ENCODE data around the gene HOXC11.

HOXC11 gene

DNA sequence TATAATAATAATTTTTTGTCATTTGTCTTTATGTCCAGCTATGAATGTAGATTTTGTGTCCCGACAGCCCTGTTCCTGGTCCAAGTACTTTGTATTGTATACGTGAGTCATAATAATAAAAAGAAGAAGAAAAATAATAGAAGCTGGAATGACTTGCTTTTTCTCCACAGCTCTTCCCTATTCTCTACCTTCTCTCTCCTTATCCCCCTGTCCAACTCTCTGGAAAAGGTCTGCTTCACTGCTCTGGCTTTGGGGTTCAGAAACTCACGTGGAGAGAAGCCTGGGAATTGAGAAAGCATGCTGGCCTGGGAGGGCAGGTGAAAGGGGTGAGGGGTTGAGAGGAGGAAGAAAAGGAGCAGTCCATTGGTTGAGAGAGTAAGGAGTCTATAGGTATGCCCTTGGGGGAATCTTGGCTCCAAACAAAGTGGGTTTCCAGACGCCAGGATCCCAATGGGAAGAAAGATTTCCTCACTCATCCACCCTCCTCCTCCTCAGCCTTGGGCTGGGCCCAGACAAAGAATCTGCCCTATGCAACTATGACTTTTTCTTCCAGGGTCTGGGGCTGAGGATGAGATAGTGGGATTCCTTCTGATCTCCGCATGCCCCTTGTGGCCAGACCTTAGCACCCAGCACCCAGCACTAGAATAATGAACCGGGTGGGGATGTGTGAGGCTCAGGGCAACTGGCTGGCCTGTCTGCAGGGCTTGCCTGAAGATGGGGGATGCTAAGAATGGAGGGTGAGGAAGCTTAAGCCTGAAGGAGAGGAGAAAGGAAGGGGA is 39.9 kb downstream of the HOXC11 start:
- no peak for DNase-seq

DNA sequence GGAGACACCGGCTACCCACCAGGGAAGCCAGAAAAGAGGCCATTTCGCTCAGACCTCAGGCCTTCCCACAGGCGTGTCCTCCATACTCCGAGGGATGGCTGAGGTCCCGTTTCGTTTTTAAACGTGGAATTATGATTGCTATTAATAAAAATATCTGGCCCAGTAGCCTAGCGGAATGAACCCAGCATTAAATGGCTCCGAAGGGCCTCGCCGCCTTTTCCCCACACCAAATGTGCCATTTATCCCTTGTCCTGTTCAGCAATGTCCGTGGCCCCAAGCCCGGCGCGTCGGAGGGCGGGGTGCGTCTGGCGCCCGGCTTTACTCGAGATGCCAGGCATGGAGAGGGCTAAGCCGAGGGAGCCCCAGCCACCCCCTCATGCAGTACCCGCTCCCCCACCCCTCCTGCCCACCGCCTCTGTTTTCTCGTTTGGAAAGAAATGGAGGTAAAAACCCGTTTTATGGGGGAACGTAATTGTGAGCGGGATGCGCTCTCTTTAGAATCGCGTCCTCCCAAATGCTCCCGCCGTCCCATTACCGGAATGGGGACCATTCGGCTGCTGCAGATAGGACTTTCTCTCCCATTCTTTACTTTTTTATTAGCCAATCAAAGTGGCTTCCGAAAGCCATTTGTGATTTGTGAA is 41.6 kb downstream of the HOXC11 start:
- DNase-seq: no peak

DNA sequence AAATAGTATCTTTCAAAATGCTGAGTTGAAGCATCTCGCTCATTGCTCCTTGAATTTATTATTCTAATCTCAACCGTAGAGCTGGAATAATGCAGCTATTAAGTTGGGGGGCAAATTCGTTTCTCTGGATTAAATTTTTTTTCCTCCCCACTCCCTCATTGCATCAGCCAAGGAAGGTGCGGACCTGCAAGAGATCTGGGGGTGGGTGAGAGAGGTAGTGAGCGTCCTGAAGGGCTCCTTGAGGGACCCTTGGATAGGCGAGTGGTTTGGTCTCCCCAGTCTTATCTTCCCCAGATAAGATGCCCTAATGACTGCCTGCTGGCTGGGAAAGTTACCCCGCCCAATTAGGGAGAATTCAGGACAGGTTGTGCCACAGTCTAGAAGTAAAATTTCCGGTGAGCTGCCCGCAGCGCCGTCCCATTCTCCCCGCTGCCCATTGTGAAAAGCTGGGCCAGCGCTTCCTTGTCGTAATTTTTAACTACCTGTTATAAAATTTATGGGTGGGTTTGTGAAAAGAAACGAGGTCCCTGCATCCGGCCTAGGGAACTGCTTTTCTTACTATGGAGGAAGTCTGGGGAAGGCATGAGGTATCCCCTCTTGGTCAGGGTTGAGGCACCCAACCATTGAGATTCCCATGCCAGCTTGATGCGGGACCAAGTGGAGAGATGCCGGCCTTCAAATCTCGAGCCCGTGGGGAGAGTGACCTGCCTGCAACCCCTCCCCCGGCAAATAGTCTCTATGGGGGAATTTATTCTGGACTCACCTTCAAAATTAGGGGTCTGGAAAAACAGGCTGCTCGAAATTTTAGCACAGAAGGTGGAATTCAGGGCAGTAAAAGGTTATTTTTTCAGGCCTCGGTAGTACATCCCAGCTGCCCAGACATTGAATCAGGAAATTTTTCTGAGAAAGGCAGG is 42.3 kb downstream of the HOXC11 start:
- DNase-seq: no peak

DNA sequence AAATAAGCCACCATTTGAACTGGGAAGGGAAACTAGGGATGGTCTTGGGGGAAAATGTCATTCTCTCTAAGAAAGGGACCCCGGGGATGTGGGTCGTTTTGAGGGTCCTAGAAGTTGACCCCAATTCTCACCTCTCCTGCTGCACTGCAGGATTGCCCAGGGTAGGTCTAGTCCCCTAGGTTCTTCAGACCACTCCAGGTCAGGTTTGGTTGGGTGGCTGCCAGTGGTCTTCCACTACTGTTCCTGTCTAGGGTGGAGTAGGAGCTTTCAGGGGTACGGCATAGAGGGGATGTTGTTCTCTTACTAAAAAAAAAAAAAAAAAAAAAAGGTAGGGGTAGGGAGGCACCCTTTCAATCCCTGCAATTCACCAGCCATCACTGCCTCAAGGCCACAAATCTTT is 43.1 kb downstream of the HOXC11 start:
- DNase-seq: no peak

DNA sequence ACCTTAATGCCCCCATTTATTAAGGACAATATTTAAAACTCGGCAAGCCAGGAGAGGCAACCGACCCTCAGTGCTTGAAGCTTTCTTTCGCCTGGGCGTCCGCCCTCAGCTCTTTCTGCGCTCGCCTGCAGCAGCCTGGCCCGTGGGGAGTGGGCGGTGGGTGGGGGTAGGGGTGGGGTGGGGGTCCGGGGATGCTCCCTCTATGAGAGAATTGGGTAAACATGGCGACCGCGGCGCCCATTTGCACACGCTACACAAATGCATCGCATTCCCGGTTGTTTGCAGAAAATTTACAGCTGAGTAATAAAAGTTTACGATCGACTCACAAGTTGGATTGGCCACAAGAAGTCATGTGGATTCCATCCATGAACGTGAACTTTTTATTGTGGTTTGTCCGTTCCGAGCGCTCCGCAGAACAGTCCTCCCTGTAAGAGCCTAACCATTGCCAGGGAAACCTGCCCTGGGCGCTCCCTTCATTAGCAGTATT is 43.6 kb downstream of the HOXC11 start:
- DNase-seq: no peak

DNA sequence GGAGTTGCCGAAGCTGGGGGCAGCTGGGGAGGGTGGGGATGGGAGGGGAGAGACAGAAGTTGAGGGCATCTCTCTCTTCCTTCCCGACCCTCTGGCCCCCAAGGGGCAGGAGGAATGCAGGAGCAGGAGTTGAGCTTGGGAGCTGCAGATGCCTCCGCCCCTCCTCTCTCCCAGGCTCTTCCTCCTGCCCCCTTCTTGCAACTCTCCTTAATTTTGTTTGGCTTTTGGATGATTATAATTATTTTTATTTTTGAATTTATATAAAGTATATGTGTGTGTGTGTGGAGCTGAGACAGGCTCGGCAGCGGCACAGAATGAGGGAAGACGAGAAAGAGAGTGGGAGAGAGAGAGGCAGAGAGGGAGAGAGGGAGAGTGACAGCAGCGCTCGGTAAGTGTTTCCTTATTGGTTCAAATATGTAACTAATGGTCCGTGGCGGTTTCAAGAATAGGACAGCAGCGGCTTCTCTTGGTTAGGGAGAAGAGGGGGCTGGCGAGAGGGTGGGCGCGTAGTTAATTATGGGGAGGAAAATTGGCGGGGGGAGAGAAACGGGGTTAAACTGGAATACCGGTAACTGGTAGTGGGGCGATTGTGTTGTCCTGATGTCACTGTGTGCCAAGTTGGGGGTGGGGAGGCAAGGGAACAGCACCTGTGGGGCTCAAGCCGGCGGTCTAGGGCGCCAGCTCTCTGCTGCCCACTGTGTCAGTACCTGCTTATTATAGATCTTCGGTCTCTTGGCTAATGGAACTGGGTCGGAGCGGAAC is 44.3 kb downstream of the HOXC11 start:
- DNase-seq: peak in 1 of 2 experiments; percentile 18

DNA sequence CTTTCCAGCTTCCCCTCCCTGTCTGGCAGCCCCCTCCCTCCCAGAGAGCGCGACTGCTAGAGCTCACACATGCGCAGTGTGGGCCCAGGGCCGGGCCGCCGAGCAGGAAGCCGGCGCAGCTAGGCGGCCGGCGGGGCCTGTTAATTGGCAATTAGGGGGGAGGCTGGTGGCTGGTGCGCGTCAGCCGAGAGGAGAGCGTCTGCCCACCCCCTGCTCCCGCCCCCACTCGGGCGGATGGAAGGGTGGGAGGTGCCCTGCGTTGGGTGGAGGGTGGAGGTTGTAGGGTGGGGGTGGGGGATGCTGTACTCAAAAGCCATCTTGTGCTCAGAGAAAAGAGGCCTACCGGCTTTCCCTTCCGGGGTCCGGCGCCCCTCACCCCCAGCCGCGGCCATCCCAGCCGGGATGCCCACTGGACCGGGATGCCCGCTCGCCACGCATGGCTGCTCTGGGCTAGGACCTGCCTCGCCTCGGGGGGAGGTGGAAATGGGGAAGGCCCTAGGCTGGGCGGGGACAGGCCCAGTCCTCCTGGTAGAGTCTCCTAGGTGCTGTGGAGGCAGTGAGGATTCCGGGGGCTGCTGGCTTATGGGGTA is 45.0 kb downstream of the HOXC11 start:
- DNase-seq: peak; percentile 78 to 80

DNA sequence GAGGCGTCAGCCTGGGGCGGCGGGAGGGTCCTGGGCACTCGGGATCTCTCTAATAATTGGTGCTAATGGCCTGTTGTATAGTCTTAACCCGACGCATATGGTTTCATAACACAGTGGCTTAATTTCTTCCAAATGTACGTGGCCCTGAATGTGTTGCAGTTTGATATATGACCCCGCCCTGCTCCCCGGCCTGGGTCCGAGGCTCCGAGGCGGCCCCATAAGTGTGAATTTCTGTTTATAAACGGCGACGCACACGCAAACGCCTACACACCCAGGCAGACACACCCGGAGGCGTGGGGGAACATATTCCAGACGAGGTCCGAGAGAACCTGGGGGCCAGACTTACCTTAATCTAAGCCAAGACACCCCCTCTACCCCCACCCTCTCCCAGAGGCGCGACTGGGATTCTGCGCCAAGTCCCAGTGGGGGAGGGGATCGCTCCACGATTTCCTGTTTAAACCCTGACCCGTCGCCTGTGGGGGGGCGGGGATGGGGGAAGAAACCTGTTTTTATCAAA is 45.6 kb downstream of the HOXC11 start:
- DNase-seq: peak in 1 of 2 experiments; percentile 20

DNA sequence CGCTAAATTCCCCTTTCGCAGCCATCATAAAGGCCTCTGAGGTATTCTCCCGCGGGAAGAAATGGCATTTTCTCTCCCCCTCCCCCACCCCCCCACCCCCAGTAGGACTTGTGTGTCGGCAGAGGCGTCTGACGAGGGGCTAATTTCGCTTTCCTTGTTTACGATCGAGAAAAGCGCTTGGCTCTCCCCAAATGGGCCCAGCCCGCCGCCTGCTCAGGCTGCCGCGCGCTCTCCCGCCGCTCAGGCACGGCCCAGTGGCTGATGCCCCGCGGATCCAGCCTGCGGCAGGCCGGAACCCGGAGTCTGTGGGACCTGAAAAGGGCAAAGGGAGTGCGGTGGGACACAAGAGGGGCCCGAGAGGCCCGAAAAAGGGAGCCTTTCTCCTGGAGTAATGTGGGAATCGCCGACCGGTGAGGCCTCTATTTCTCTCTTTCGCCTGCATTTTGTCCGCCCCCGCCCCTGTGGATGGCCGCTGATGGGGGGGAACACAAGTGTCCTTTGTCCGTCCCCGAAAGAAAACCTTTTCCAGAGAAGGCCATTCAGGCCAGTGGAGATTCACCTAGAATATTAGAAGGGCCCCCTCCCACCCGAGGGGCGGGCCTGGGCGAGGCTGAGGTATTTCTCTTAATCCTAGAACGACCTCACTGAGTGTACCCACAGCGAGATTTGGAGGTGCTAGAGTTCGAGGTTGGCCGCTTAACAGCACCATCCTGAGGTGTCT is 46.3 kb downstream of the HOXC11 start:
- no peak for DNase-seq

DNA sequence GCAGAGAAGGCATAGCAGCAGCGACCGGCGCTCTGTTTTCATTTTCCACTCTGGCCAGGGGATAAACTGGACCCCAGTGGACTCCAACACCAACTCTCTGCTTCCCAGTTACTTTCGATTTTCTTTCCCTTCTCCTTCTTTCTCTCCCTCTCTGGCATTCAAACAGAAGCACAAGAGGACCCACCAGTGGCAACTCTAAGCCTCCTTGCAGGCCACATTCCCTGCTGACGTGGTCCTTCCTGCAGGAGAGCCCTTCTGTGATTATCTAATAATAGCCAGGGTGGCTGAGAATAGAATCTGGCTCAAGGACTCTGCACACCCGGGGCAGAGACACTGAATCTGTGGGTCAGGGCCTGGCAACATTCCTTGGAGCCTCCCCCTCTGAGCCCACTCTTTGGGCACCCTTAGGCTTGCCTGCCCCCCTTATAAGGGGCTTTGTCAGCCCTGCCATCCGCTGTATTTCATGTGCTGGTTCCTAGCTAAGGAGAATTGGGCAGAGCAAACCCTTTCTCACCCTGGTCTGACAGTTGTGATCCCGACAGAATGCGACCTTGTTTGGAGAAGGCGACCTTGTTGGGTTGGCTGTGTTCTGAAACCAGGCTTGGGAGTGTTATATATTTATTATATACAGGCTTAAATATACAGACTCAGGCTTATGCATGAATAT is 47.1 kb downstream of the HOXC11 start:
- DNase-seq: no peak

DNA sequence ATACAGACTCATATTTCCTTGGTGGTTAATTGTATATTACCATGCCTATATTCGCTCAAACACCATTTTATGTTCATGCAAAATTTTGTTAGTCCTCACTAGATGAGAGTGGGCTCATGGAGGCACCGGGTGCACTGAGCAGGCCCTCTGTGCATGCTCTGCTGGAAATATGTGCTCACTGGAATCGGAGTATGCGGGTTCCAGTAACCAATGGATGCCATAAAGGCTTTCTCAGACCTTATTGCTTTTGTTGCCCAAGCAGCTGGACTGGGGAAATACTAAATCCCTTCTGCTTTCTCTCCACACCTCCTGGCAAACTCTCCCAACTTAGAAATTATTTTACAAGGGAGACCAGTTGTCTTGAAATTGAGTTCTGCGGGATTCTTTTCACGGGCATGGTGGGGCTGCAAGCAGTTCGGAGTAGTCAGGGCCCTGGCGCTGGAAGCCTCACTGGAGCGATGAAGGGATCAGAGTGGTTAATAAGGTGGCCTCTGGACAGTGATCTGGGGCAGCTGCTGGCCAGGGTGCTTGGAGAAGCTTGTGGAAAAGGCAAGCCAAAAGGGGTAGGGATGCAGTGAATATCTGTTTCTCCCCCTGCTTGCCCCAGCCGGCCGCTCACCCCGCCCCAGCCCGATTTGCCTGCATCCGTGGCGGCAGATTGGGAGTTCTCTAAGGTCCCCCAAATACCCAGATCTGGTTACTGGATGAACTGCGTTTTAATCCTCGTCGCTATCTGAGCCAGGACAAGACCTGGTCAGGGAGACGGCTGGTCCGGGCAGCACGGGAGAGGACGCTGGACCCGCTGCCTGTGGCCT is 47.9 kb downstream of the HOXC11 start:
- DNase-seq: no peak

DNA sequence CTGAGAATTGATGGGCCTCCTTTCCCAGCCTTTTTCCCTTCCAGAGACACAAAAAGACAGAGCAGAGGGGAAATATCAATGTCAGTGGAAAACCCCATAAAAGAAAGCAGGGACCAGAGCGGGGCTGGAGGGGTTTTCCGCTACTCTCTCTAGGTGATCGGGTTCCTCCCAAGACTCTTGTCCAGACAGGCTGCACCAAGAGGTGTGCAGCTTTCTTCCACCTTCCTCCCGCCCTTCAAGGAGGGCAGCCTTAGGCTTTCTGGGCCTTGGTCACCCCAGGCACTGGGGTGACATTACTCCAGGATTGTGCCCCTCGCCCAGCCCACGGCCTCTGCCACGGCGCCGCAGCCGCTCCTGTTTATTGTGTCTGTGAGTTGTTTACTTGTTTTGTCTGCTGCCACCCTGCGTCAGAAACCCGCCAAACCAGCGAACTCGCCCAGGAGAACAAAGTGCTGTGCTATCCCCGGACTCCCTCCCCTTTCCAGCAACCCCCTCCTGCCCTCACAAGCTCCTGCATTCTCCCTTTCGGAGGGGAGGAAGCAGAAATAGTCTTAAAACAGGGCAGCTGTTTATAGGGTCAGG is 48.6 kb downstream of the HOXC11 start:
- DNase-seq: no peak

DNA sequence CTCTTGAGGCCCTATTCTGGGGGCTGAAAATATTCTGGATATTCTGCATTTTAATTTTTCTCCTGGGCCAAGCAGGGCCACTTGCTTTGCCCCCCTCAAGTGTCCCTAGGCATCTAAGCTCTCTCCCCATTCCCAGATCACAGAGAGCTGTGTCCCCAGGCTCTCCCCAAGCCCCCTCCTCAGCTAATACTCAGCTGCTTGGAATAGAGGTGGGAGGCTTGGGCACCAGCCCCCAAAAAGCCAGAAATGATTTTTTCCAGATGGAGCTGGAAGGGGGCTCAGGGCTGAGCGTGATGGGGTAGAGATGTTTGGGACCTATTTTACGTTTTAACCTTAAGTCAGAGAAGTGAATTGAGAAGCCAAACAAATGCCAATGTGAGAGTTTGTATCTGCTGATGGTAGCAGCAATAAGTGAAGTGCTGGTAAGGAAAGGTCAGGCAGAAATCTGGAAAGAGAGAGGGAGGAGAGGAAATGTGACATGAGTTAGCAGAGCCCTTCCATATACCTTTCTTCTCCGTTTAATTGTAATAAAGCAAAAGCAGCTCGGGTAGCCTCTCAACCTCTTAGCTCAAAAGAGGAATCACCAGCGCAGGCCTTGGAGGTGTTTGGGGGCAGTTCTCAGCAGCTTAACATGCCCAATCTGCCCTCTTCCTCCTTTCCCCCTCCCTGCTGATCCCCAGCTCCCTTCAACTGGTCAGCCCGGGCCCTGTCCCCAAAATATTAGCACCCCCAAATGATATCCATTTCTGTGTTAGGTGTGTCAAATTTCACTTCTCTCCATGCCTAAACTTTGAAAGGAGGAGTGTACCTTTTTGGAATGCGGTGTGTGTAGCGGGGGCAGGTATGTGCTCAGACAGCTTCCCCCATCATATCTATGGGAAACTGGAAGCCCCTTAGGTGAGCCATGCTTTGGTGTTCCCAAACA is 50.3 kb downstream of the HOXC11 start:
- DNase-seq: no peak

DNA sequence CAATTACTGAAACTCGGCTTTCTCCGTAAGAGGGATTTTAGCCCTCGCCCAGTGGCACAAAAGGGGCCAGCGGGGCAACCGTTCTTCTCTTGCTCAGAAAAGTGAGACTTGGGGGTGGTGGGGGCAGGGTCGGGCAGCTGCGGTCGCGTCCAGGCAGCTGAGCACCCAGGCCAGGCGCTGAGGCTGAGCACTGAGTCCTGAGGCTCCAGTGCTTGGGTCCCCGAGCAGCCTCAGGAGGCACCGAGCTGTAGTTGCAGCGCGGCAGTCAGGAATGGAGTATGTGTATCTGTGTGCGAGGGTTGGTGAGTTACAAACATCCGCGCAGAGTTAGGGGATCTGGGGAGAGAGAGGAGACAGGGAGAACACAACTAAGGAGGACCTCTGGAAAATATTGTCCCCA is 51.2 kb downstream of the HOXC11 start:
- DNase-seq: no peak

DNA sequence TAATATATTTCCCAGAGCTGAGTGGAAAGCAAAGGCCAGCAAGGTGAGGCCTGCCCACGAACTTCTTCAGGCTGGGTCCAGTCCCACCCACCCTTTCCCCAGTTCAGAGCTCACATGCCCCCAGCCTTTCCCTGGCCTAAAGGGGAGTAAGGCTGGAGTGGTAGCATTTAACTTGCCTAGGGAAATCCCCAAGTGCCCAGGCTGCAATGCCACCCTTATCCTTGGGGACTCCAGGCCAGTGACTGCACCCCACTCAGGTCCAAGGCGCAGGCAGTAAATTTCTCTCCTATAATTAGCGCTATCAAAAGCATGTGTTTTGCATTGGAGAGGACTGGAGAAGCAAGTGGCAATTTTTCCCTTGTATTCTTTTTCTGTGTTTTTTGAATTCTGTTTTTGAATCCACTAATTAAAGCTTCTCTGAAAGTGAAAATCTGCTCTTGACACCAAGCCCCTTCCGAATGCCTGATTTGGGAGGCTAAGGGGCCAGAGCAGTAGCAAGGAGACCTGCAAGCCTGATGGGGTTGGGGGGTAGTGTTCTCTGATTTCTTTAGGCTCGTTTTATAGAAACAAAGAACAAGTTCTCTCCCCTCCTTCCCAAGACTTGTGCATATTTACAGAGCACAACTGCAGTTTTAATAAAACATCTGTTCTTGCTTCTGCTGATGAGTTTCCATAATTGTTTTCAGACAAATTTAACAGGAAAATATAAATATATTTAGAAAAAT is 51.8 kb downstream of the HOXC11 start:
- no peak for DNase-seq

DNA sequence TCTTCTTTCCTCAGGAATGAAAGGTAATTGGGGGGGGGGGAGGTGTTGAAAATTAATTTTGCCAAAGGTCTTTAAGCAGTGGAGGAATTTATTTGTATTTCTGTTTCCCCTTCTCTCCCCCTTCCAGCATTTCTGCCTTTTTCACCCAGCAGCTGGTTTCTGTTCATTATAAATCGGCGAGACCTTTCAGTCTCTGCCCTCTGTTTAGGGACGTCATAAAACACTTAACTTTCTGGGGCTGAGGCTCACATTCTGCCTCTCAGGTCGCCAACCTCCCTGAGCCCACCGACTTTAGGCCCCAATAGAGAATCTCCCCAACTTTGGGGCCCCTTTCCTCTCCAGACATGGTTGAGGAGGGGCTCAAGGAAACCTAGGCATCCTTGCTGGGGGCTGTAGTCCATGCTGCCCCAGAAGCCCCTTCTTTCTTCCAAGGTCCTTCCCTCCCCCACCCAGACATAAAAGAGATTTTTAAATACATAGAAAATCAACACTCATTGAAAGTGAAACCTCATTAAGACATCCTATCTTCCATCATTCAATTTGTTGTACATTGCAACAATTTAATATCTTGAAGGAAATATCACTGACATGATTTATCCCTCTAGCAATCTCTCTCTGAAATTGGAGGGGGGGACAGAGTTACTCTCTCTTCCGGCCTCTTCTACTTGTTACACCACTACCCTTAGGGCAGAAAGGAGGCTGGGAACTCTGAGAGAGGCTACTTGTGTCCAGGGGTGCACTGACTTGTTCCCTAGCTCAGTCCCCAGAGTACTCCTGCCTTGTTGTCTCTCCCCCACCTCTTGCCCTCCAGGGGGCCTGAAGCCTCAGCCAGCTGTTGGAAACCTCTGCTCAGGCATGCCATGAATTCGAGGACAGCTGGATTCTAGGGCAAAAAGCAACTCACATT is 52.8 kb downstream of the HOXC11 start:
- no peak for DNase-seq
